SK-N-SH treated with all-trans-retinoic acid at 6 μM for 48 hours (cell line): ENCODE results near the gene THEMIS.
A peak's percentile ranks its signal among the peaks of the same experiment; 100 is the strongest.

ENCODE experiments used
- ATAC-seq: fragments of 200-7000 bp; cut with Tn5 transposase; 3 replicates; pipeline ENCODE4 v1.9.1; 2020; ENCODE audit warnings: mild to moderate bottlenecking, moderate library complexity
- ARNTL ChIP-seq: fragments of 450-650 bp; formaldehyde crosslinking; IDR thresholded peaks from 2 replicates; pipeline ENCODE4 v1.5.0; 2020; ENCODE audit warnings: low read depth, mild to moderate bottlenecking, moderate library complexity, borderline replicate concordance
- BACH2 ChIP-seq: fragments of 250-450 bp; sonication (Bioruptor Pico); IDR thresholded peaks from 2 replicates; pipeline ENCODE4 v1.9.0; 2021; ENCODE audit warnings: mild to moderate bottlenecking, borderline replicate concordance
- CSDC2 ChIP-seq: fragments of 250-450 bp; sonication (Bioruptor Pico); IDR thresholded peaks from 2 replicates; pipeline ENCODE4 v1.5.0; 2020; ENCODE audit warnings: mild to moderate bottlenecking, moderate library complexity
- ESRRG ChIP-seq: fragments of 250-450 bp; sonication (Bioruptor Pico); IDR thresholded peaks from 2 replicates; pipeline ENCODE4 v1.6.1; 2021; ENCODE audit warnings: mild to moderate bottlenecking
- ISL1 ChIP-seq: fragments of 250-450 bp; sonication (Bioruptor Pico); IDR thresholded peaks from 2 replicates; pipeline ENCODE4 v2.1.2; 2022; ENCODE audit warnings: mild to moderate bottlenecking, moderate library complexity
- OSR1 ChIP-seq: fragments of 250-450 bp; sonication (Bioruptor Pico); IDR thresholded peaks from 2 replicates; pipeline ENCODE4 v1.8.0; 2022; ENCODE audit warnings: moderate library complexity, mild to moderate bottlenecking, inconsistent platforms
- PPARA ChIP-seq: fragments of 250-450 bp; sonication (Bioruptor Pico); IDR thresholded peaks from 2 replicates; pipeline ENCODE4 v1.5.0; 2020; ENCODE audit warnings: mild to moderate bottlenecking, borderline replicate concordance
- RARB ChIP-seq: fragments of 250-450 bp; sonication (Bioruptor Pico); IDR thresholded peaks from 2 replicates; pipeline ENCODE4 v1.8.0; 2021; ENCODE audit warnings: mild to moderate bottlenecking, moderate library complexity
- SNAI2 ChIP-seq: fragments of 250-450 bp; sonication (Bioruptor Pico); IDR thresholded peaks from 2 replicates; pipeline ENCODE4 v1.5.0; 2020; ENCODE audit warnings: mild to moderate bottlenecking, moderate library complexity
- TCF4 ChIP-seq: fragments of 250-450 bp; sonication (Bioruptor Pico); IDR thresholded peaks from 2 replicates; pipeline ENCODE4 v1.8.0; 2021; ENCODE audit warnings: mild to moderate bottlenecking, moderate library complexity, borderline replicate concordance
- TOX ChIP-seq: fragments of 250-450 bp; sonication (Bioruptor Pico); IDR thresholded peaks from 2 replicates; pipeline ENCODE4 v1.8.0; 2021; ENCODE audit warnings: mild to moderate bottlenecking, moderate library complexity, borderline replicate concordance
- ZC3H10 ChIP-seq: fragments of 250-450 bp; sonication (Bioruptor Pico); IDR thresholded peaks from 2 replicates; pipeline ENCODE4 v1.5.1; 2021; ENCODE audit warnings: mild to moderate bottlenecking, moderate library complexity
- ZFP3 ChIP-seq: fragments of 250-450 bp; sonication (Bioruptor Pico); IDR thresholded peaks from 2 replicates; pipeline ENCODE4 v1.5.0; 2020; ENCODE audit warnings: mild to moderate bottlenecking, moderate library complexity
- ZFP30 ChIP-seq: fragments of 450-650 bp; formaldehyde crosslinking; IDR thresholded peaks from 2 replicates; pipeline ENCODE4 v1.5.0; 2022; ENCODE audit warnings: mild to moderate bottlenecking, moderate library complexity
- ZNF565 ChIP-seq: fragments of 450-650 bp; formaldehyde crosslinking; conservative IDR thresholded peaks from 2 replicates; pipeline ENCODE4 v1.5.0; 2020; ENCODE audit warnings: low read depth, mild to moderate bottlenecking, moderate library complexity
- ZNF70 ChIP-seq: fragments of 450-650 bp; formaldehyde crosslinking; IDR thresholded peaks from 2 replicates; pipeline ENCODE4 v1.5.0; 2020; ENCODE audit warnings: mild to moderate bottlenecking, moderate library complexity
- ZNF8 ChIP-seq: fragments of 450-650 bp; formaldehyde crosslinking; IDR thresholded peaks from 2 replicates; pipeline ENCODE4 v1.5.0; 2020; ENCODE audit warnings: mild to moderate bottlenecking, moderate library complexity
- TF ChIP-seq, protein P1 (sequence below): fragments of 250-450 bp; sonication (Bioruptor Pico); IDR thresholded peaks from 2 replicates; pipeline ENCODE4 v1.5.1; 2021; ENCODE audit warnings: mild to moderate bottlenecking, moderate library complexity
- TF ChIP-seq, protein P2 (sequence below): fragments of 250-450 bp; sonication (Bioruptor Pico); IDR thresholded peaks from 2 replicates; pipeline ENCODE4 v1.5.1; 2020; ENCODE audit warnings: low read depth, mild to moderate bottlenecking, moderate library complexity
- TF ChIP-seq, protein P3 (sequence below): fragments of 250-450 bp; sonication (Bioruptor Pico); IDR thresholded peaks from 2 replicates; pipeline ENCODE4 v1.5.0; 2020; ENCODE audit warnings: mild to moderate bottlenecking, moderate library complexity
- TF ChIP-seq, protein P4 (sequence below): fragments of 250-450 bp; sonication (Bioruptor Pico); IDR thresholded peaks from 2 replicates; pipeline ENCODE4 v1.8.0; 2020; ENCODE audit warnings: mild to moderate bottlenecking, moderate library complexity, borderline replicate concordance

Gene THEMIS

DNA sequence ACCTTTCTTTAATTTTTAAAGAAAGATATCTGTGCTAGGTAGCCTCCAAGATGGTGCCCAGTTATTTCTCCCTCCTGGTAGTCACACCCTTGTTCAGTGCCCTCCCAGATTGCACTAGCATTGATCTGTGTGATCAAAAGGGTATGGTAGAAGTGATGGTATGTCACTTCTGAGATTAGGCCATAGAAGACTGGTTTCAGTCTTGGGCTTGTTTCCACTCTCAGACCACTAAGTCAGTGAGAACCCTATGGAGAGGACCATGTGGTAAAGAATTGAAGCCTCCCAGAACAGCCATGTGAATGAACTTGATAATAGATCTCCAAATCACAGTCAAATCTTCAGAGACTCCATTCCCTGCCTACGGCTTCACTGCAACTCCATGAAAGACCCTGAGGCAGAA is 57.3 kb downstream of the THEMIS start:
- TF ChIP-seq CSDC2 (CRISPR knock-in tag) = no peak
- TF ChIP-seq TCF4 = no peak
- TF ChIP-seq, protein P1, sequence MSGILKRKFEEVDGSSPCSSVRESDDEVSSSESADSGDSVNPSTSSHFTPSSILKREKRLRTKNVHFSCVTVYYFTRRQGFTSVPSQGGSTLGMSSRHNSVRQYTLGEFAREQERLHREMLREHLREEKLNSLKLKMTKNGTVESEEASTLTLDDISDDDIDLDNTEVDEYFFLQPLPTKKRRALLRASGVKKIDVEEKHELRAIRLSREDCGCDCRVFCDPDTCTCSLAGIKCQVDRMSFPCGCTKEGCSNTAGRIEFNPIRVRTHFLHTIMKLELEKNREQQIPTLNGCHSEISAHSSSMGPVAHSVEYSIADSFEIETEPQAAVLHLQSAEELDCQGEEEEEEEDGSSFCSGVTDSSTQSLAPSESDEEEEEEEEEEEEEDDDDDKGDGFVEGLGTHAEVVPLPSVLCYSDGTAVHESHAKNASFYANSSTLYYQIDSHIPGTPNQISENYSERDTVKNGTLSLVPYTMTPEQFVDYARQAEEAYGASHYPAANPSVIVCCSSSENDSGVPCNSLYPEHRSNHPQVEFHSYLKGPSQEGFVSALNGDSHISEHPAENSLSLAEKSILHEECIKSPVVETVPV (CRISPR knock-in tag) = no peak
- TF ChIP-seq ARNTL (CRISPR knock-in tag) = no peak
- TF ChIP-seq BACH2 = no peak
- TF ChIP-seq ZNF8 = no peak
- no peak for TF ChIP-seq ZFP30 (CRISPR knock-in tag)
- TF ChIP-seq, protein P2, sequence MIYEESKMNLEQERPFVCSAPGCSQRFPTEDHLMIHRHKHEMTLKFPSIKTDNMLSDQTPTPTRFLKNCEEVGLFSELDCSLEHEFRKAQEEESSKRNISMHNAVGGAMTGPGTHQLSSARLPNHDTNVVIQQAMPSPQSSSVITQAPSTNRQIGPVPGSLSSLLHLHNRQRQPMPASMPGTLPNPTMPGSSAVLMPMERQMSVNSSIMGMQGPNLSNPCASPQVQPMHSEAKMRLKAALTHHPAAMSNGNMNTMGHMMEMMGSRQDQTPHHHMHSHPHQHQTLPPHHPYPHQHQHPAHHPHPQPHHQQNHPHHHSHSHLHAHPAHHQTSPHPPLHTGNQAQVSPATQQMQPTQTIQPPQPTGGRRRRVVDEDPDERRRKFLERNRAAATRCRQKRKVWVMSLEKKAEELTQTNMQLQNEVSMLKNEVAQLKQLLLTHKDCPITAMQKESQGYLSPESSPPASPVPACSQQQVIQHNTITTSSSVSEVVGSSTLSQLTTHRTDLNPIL (CRISPR knock-in tag) = no peak
- TF ChIP-seq ZFP3 (CRISPR knock-in tag) = no peak
- no peak for TF ChIP-seq RARB
- TF ChIP-seq, protein P3, sequence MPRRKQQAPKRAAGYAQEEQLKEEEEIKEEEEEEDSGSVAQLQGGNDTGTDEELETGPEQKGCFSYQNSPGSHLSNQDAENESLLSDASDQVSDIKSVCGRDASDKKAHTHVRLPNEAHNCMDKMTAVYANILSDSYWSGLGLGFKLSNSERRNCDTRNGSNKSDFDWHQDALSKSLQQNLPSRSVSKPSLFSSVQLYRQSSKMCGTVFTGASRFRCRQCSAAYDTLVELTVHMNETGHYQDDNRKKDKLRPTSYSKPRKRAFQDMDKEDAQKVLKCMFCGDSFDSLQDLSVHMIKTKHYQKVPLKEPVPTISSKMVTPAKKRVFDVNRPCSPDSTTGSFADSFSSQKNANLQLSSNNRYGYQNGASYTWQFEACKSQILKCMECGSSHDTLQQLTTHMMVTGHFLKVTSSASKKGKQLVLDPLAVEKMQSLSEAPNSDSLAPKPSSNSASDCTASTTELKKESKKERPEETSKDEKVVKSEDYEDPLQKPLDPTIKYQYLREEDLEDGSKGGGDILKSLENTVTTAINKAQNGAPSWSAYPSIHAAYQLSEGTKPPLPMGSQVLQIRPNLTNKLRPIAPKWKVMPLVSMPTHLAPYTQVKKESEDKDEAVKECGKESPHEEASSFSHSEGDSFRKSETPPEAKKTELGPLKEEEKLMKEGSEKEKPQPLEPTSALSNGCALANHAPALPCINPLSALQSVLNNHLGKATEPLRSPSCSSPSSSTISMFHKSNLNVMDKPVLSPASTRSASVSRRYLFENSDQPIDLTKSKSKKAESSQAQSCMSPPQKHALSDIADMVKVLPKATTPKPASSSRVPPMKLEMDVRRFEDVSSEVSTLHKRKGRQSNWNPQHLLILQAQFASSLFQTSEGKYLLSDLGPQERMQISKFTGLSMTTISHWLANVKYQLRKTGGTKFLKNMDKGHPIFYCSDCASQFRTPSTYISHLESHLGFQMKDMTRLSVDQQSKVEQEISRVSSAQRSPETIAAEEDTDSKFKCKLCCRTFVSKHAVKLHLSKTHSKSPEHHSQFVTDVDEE (CRISPR knock-in tag) = no peak
- TF ChIP-seq TOX (CRISPR knock-in tag) = no peak
- TF ChIP-seq ZC3H10 = no peak
- no peak for TF ChIP-seq SNAI2 (CRISPR knock-in tag)
- TF ChIP-seq, all 23 proteins: peak for 0
- no peak for ATAC-seq

DNA sequence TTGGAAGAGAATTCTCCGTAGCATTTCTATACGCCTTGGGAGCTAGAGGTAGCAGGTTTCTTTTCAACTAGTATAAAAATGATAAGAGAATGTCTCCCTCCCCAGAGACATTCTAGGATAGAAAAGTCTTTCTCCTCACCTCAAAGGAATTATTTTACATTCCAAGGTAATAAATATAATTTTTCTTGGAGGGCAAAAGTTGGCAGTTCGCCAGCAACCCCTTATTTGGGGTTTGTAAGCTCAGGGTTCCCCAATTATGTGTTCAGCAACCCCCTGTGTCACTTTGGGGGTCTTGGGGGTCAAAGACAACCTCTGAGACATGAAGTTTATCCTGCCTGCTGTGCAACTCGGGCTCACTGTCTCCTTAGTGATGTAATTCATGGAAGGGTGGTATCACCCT is 58.3 kb downstream of the THEMIS start:
- TF ChIP-seq, protein P3 (CRISPR knock-in tag) = no peak
- TF ChIP-seq BACH2 = no peak
- TF ChIP-seq, protein P2 (CRISPR knock-in tag) = no peak
- TF ChIP-seq ZNF565 = no peak
- no peak for ATAC-seq

DNA sequence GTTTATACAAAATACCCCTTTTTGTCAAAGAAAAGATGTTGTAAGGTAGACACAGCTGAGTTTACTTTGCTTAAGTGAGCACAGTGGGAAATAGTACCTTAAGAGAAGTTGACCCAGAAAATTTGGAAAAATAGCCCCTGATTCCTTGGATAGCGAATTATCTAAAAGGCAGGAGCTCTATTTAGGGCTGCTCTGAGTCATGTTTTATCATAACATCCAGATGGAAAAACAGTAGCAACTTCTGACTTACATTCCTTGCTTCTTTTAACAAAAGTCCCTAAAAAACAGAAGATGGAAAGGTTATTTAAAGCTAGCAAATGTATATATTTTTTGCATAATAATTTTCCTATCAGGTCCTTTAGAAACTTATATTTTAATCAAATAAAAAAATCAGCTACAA is 59.0 kb downstream of the THEMIS start:
- ATAC-seq = 0 out of 3 replicates have a peak, but pooled peaks have one; percentile 20
- TF ChIP-seq PPARA (CRISPR knock-in tag) (no peak), ISL1 (CRISPR knock-in tag) (no peak), ZC3H10 (no peak), ARNTL (CRISPR knock-in tag) (no peak), BACH2 (no peak), TOX (CRISPR knock-in tag) (no peak), ZNF70 (CRISPR knock-in tag) (no peak), OSR1 (CRISPR knock-in tag) (no peak), CSDC2 (CRISPR knock-in tag) (no peak), ZNF565 (no peak), ZNF8 (no peak), ZFP3 (CRISPR knock-in tag) (no peak), SNAI2 (CRISPR knock-in tag) (no peak), ZFP30 (CRISPR knock-in tag) (no peak), ESRRG (CRISPR knock-in tag) (no peak), TCF4 (no peak)
- TF ChIP-seq, protein P1 (CRISPR knock-in tag) = no peak
- TF ChIP-seq, protein P4, sequence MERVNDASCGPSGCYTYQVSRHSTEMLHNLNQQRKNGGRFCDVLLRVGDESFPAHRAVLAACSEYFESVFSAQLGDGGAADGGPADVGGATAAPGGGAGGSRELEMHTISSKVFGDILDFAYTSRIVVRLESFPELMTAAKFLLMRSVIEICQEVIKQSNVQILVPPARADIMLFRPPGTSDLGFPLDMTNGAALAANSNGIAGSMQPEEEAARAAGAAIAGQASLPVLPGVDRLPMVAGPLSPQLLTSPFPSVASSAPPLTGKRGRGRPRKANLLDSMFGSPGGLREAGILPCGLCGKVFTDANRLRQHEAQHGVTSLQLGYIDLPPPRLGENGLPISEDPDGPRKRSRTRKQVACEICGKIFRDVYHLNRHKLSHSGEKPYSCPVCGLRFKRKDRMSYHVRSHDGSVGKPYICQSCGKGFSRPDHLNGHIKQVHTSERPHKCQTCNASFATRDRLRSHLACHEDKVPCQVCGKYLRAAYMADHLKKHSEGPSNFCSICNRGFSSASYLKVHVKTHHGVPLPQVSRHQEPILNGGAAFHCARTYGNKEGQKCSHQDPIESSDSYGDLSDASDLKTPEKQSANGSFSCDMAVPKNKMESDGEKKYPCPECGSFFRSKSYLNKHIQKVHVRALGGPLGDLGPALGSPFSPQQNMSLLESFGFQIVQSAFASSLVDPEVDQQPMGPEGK (CRISPR knock-in tag) = no peak
- TF ChIP-seq, protein P2 (CRISPR knock-in tag) = no peak
- TF ChIP-seq, all 23 proteins: peak for 0
